HepG2 (cell line): ENCODE data around the gene PDZRN4. TPM values are rescaled to one million over a fixed set of nuclear protein-coding genes. Genes with fewer than 3 reads are reported as not detected.

ENCODE experiments used
- ATAC-seq: fragments of 200-7000 bp; cut with Tn5 transposase; 3 replicates; pipeline ENCODE4 v1.9.1; 2020; ENCODE audit warnings: mild to moderate bottlenecking, moderate library complexity
- BruUV-seq: library from RNA; stranded (reverse); fragments of 400-500 nt; replicated peaks from 2 replicates; lab custom pipeline; 2021; lab: Mats Ljungman, UMichigan
- CTCF ChIA-PET: fragments of 300-600 bp; formaldehyde crosslinking; extraction: SDS; loops from one replicate; lab custom pipeline; 2021; ENCODE audit warnings: low total read pairs, inconsistent platforms, low intra/inter-chr PET ratio; lab: Yijun Ruan, JAX
- POLR2A ChIA-PET: fragments of 350-600 bp; sonication (Branson Sonifier 250); formaldehyde crosslinking; loops from one replicate; lab custom pipeline; 2020; ENCODE audit warnings: antibody characterized with exemption, inconsistent platforms; lab: Yijun Ruan, JAX
- DNase-seq: peaks from one replicate; pipeline ENCODE4 v3.0.0-alpha.2; 2015; ENCODE audit warnings: low spot score
- FAIRE-seq: peaks from 3 replicates; lab custom pipeline; 2011; peaks lifted over from hg19 to GRCh38; lab: Jason Lieb, UNC
- H2AFZ ChIP-seq: one replicate; pipeline ENCODE4 v1.6.1; 2011; ENCODE audit warnings: low read length, inconsistent platforms
- H3K27ac ChIP-seq: fragments of 300-600 bp; 3 replicates; pipeline ENCODE4 v1.8.0; 2011; ENCODE audit warnings: mixed run types, mild to moderate bottlenecking, mixed read lengths, low read length, inconsistent platforms; ENCODE audit not compliant: insufficient read depth; ENCODE audit errors: extremely low read length
- H3K27me3 ChIP-seq, 2 experiments: fragments of 200-600 bp in 1 of 2; 2 replicates in 1 of 2; 3 replicates in 1 of 2; pipeline versions ENCODE4 v1.6.0 to v1.8.0; 2011; ENCODE audit warnings: low read length in 2 of 2, mild to moderate bottlenecking in 2 of 2, moderate library complexity in 2 of 2, inconsistent platforms in 1 of 2; ENCODE audit not compliant: insufficient read depth in 2 of 2, control insufficient read depth in 1 of 2
- H3K36me3 ChIP-seq, 2 experiments: fragments of 200-600 bp in 1 of 2; replicated peaks in 1 of 2; 2 replicates in 1 of 2; 3 replicates in 1 of 2; pipeline versions ENCODE4 v1.5.1 to v1.8.0; 2011; ENCODE audit warnings: low read length in 2 of 2, inconsistent platforms in 1 of 2; ENCODE audit not compliant: insufficient read depth in 2 of 2, control insufficient read depth in 1 of 2
- H3K4me1 ChIP-seq: 2 replicates; pipeline ENCODE4 v1.5.1; 2012; ENCODE audit warnings: low read length, inconsistent platforms; ENCODE audit not compliant: insufficient read depth
- H3K4me2 ChIP-seq: 2 replicates; pipeline ENCODE4 v1.6.0; 2011; ENCODE audit warnings: low read depth, low read length, inconsistent platforms
- H3K4me3 ChIP-seq, 3 experiments: fragments of 200-600 bp in 1 of 3; sonication (generic), shearing (Covaris generic) in 1 of 3; replicated peaks in 1 of 3; 2 replicates each; pipeline ENCODE4 v1.5.1; 2011 to 2016; ENCODE audit warnings: low read length in 3 of 3, inconsistent platforms in 2 of 3, low read depth in 2 of 3, mild to moderate bottlenecking in 2 of 3, control low read depth in 1 of 3, mixed read lengths in 1 of 3; ENCODE audit not compliant: insufficient read depth in 1 of 3
- H3K79me2 ChIP-seq: one replicate; pipeline ENCODE4 v1.6.1; 2011; ENCODE audit warnings: low read length, inconsistent platforms; ENCODE audit not compliant: insufficient read depth
- H3K9ac ChIP-seq: 2 replicates; pipeline ENCODE4 v1.6.0; 2011; ENCODE audit warnings: mild to moderate bottlenecking, low read depth, low read length, inconsistent platforms; ENCODE audit not compliant: insufficient read depth
- H3K9me3 ChIP-seq: 2 replicates; pipeline ENCODE4 v1.5.1; 2012; ENCODE audit warnings: mild to moderate bottlenecking, low read length
- H4K20me1 ChIP-seq: 2 replicates; pipeline ENCODE4 v1.6.0; 2011; ENCODE audit warnings: inconsistent platforms, mild to moderate bottlenecking, low read length, moderate library complexity; ENCODE audit not compliant: insufficient read depth
- FOXM1 ChIP-seq: sonication (generic); formaldehyde crosslinking; IDR thresholded peaks from 2 replicates; pipeline ENCODE4 v1.5.0; 2020; ENCODE audit warnings: missing genetic modification reagents
- GTF3A ChIP-seq: sonication (generic); formaldehyde crosslinking; conservative IDR thresholded peaks from 2 replicates; pipeline ENCODE4 v1.4.0; 2020; ENCODE audit warnings: mild to moderate bottlenecking, missing genetic modification reagents
- HDAC6 ChIP-seq: fragments of 200-600 bp; sonication (generic); IDR thresholded peaks from 2 replicates; pipeline ENCODE4 v1.7.0; 2017; ENCODE audit warnings: mild to moderate bottlenecking, antibody characterized with exemption, low read length, low read depth
- IRX3 ChIP-seq: sonication (generic); formaldehyde crosslinking; IDR thresholded peaks from 2 replicates; pipeline ENCODE4 v1.8.1; 2023; ENCODE audit warnings: mild to moderate bottlenecking, low read depth, missing genetic modification reagents, borderline replicate concordance
- NCOA1 ChIP-seq: sonication (generic); formaldehyde crosslinking; IDR thresholded peaks from 2 replicates; pipeline ENCODE4 v1.9.0; 2021; ENCODE audit warnings: missing genetic modification reagents
- SATB2 ChIP-seq: sonication (generic); formaldehyde crosslinking; IDR thresholded peaks from 2 replicates; pipeline ENCODE4 v1.5.0; 2020; ENCODE audit warnings: missing genetic modification reagents
- TBL1XR1 ChIP-seq: fragments of 150-350 bp; IDR thresholded peaks from 2 replicates; pipeline ENCODE4 v1.6.1; 2014; ENCODE audit warnings: borderline replicate concordance, low read length; ENCODE audit not compliant: partially characterized antibody
- ZFX ChIP-seq: sonication (generic); formaldehyde crosslinking; IDR thresholded peaks from 2 replicates; pipeline ENCODE4 v1.4.0; 2020; ENCODE audit warnings: mild to moderate bottlenecking, low read depth, missing genetic modification reagents, moderate library complexity
- ZNF335 ChIP-seq: sonication (generic); formaldehyde crosslinking; IDR thresholded peaks from 2 replicates; pipeline ENCODE4 v1.4.0; 2020; ENCODE audit warnings: missing genetic modification reagents
- ZNF558 ChIP-seq: sonication (generic); formaldehyde crosslinking; IDR thresholded peaks from 2 replicates; pipeline ENCODE4 v1.9.0; 2022; ENCODE audit warnings: mild to moderate bottlenecking, missing genetic modification reagents, borderline replicate concordance
- whole genome bisulfite sequencing: methylation state at CpG from one replicate; pipeline ENCODE4 v1.1.6; 2017; ENCODE audit warnings: low lambda C conversion rate; 5-methylcytosine and 5-hydroxymethylcytosine counted together
- in situ Hi-C: cut with HindIII; loops from 2 replicates; pipeline ENCODE4 v1.10.0; 2017; ENCODE audit warnings: low pct_unique_long_range_greater_than_20kb; ENCODE audit not compliant: extremely low pct_ligation_motif_present
- intact Hi-C: fragments of 100-400 bp; cut with micrococcal nuclease; formaldehyde crosslinking; loops from one replicate; pipeline ENCODE4 v1.10.0; 2022; ENCODE audit not compliant: unreplicated experiment
- polyA plus RNA-seq, 8 experiments: library from polyadenylated mRNA; depleted of rRNA in 3 of 8; stranded (reverse) in 7 of 8; unstranded in 1 of 8; fragments of >200 nt; fragmentation: Illumina TruSeq in 4 of 8; extraction: Trizol in 4 of 8; gene quantifications; 2 replicates each; pipeline versions ENCODE4 v1.2.1 to v1.2.3, GENCODE V29; 2011 to 2016; ENCODE audit warnings: low read depth in 4 of 8, missing spikeins in 1 of 8, mixed read lengths in 1 of 8; ENCODE audit not compliant: insufficient read depth in 1 of 8
- total RNA-seq, 5 experiments: library from RNA; depleted of rRNA; stranded (reverse); fragments of >200 nt; fragmentation: Illumina TruSeq; extraction: Trizol; gene quantifications; 2 replicates each; pipeline ENCODE4 v1.2.3, GENCODE V29; 2016; ENCODE audit warnings: low read depth in 1 of 5
- TF ChIP-seq, protein P1 (sequence below): sonication (generic); formaldehyde crosslinking; IDR thresholded peaks from 2 replicates; pipeline ENCODE4 v1.4.0; 2020; ENCODE audit warnings: low read depth, missing genetic modification reagents
- TF ChIP-seq, protein P2 (sequence below): sonication (generic); formaldehyde crosslinking; IDR thresholded peaks from 2 replicates; pipeline ENCODE4 v1.4.0; 2020; ENCODE audit warnings: missing genetic modification reagents, mild to moderate bottlenecking, borderline replicate concordance
- TF ChIP-seq, protein P3 (sequence below): sonication (generic); formaldehyde crosslinking; IDR thresholded peaks from 2 replicates; pipeline ENCODE4 v1.8.0; 2022; ENCODE audit warnings: missing genetic modification reagents, low read depth, mild to moderate bottlenecking, borderline replicate concordance

The PDZRN4 gene
- total and polyA plus RNA-seq, 2 of the 13 experiments (the other 11 are each of a cell fraction or from before 2014, with no cell fraction given): not detected

DNA sequence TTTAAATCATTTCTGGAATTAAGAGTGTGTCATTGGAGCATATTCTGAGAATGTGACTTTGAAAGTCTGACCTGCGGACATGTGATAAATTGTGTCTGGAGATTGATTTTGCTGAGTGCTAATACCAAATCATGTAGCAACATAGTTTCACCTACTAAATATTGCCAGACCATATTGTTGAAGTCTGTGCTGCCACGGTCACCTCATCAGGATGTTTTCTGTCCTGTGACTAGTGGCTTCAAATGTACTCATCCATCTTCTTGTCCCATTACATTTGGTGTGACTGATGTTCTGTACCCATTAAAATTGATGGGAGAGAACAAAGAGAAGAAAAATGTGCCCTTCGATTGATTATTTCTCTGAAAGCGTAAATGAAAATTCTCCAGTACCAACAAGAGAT lies 265.3 kb downstream of the PDZRN4 start:
- H3K27ac ChIP-seq: no peak overlapping the region
- no peak overlapping the region for H3K4me2 ChIP-seq
- H3K9me3 ChIP-seq: no peaks in the 10 kb centered on the region
- H3K27me3 ChIP-seq: no peaks in the 10 kb centered on the region
- no peak overlapping the region for H3K9ac ChIP-seq
- TF ChIP-seq SATB2 (CRISPR knock-in tag) (no peak), IRX3 (CRISPR knock-in tag) (no peak), TBL1XR1 (no peak), HDAC6 (no peak), NCOA1 (CRISPR knock-in tag) (no peak), GTF3A (CRISPR knock-in tag) (no peak), ZFX (CRISPR knock-in tag) (no peak), ZNF558 (CRISPR knock-in tag) (no peak), ZNF335 (CRISPR knock-in tag) (no peak), FOXM1 (CRISPR knock-in tag) (no peak)
- TF ChIP-seq, protein P1, sequence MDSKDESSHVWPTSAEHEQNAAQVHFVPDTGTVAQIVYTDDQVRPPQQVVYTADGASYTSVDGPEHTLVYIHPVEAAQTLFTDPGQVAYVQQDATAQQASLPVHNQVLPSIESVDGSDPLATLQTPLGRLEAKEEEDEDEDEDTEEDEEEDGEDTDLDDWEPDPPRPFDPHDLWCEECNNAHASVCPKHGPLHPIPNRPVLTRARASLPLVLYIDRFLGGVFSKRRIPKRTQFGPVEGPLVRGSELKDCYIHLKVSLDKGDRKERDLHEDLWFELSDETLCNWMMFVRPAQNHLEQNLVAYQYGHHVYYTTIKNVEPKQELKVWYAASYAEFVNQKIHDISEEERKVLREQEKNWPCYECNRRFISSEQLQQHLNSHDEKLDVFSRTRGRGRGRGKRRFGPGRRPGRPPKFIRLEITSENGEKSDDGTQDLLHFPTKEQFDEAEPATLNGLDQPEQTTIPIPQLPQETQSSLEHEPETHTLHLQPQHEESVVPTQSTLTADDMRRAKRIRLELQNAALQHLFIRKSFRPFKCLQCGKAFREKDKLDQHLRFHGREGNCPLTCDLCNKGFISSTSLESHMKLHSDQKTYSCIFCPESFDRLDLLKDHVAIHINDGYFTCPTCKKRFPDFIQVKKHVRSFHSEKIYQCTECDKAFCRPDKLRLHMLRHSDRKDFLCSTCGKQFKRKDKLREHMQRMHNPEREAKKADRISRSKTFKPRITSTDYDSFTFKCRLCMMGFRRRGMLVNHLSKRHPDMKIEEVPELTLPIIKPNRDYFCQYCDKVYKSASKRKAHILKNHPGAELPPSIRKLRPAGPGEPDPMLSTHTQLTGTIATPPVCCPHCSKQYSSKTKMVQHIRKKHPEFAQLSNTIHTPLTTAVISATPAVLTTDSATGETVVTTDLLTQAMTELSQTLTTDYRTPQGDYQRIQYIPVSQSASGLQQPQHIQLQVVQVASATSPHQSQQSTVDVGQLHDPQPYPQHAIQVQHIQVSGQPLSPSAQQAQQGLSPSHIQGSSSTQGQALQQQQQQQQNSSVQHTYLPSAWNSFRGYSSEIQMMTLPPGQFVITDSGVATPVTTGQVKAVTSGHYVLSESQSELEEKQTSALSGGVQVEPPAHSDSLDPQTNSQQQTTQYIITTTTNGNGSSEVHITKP: no peak
- TF ChIP-seq, protein P2, sequence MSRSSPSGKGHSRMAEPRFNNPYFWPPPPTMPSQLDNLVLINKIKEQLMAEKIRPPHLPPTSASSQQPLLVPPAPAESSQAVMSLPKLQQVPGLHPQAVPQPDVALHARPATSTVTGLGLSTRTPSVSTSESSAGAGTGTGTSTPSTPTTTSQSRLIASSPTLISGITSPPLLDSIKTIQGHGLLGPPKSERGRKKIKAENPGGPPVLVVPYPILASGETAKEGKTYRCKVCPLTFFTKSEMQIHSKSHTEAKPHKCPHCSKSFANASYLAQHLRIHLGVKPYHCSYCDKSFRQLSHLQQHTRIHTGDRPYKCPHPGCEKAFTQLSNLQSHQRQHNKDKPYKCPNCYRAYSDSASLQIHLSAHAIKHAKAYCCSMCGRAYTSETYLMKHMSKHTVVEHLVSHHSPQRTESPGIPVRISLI: no peak
- TF ChIP-seq, protein P3, sequence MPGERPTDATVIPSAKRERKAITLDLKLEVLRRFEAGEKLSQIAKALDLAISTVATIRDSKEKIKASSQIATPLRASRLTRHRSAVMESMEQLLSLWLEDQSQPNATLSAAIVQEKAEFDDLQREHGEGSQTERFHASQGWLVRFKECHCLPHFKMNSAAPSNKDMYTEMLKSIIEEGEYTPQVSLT (CRISPR knock-in tag): no peak
- H3K36me3 ChIP-seq: no peaks in the 10 kb centered on the region
- ATAC-seq (no peak), DNase-seq (no peak), FAIRE-seq (no peak)
- intact Hi-C loops: no loop called here
- H3K79me2 ChIP-seq: no peaks in the 10 kb centered on the region
- no peak overlapping the region for H2AFZ ChIP-seq
- CTCF ChIA-PET: no interaction called here
- H3K4me1 ChIP-seq: no peaks in the 10 kb centered on the region
- BruUV-seq: no TSS peak
- no peaks in the 10 kb centered on the region for H4K20me1 ChIP-seq
- 49% methylated on average over 4 of the region's 4 CpGs for WGBS
- POLR2A ChIA-PET: no interaction called here
- no peak overlapping the region for H3K4me3 ChIP-seq
- in situ Hi-C loops: no loop called here
